GM10248 (cell line): ENCODE results near the gene OR2AT4.
"Not testable (repeated sequence)": the region's sequence is repeated elsewhere in the genome, so short reads cannot be mapped to it uniquely, and the experiment has no call there.

Experiments
- CTCF ChIA-PET: fragments of 300-600 bp; sonication (Branson Sonifier 250); formaldehyde crosslinking; extraction: SDS; loops from one replicate; lab custom pipeline; 2021; ENCODE audit warnings: antibody characterized with exemption; lab: Yijun Ruan, JAX
- POLR2A ChIA-PET: fragments of 350-650 bp; sonication (Branson Sonifier 250); formaldehyde crosslinking; extraction: SDS; loops from one replicate; lab custom pipeline; 2020; ENCODE audit warnings: antibody characterized with exemption; lab: Yijun Ruan, JAX
- DNase-seq: peaks from one replicate; pipeline ENCODE4 v3.0.0; 2012; ENCODE audit errors: extremely low spot score
- CTCF ChIP-seq: IDR thresholded peaks from 2 replicates; pipeline ENCODE4 v1.5.1; 2012; ENCODE audit warnings: mild to moderate bottlenecking, low read depth; ENCODE audit errors: extremely low read depth, missing control alignments, control extremely low read depth

OR2AT4 gene

GRCh38 chr11:75099635-75100034, 3.0 kb upstream of the OR2AT4 start:
- no peak for TF ChIP-seq CTCF
- POLR2A ChIA-PET, result no interaction called here
- no peak for DNase-seq
- CTCF ChIA-PET, result interaction anchor here (1.2 to 3.0 kb wide), 2 partner anchors 41 to 77 kb away, joined by 3 to 11 read pairs; no protein-coding TSS in a partner anchor

- CTCF ChIA-PET, result interaction anchor here (1.1 to 1.5 kb wide), 2 partner anchors 88 to 142 kb away, joined by 3 to 4 read pairs; partner anchors contain the start of gene TPBGL
- POLR2A ChIA-PET, DNase-seq: not testable (repeated sequence)
Observed at GRCh38 chr11:75098835-75099439, 2.3 kb upstream of the OR2AT4 start.

GRCh38 chr11:75098181-75098580, 1.5 kb upstream of the OR2AT4 start:
- POLR2A ChIA-PET, DNase-seq: not testable (repeated sequence)
- CTCF ChIA-PET, result interaction anchor here (1.1 to 1.5 kb wide), 2 partner anchors 87 to 143 kb away, joined by 3 to 4 read pairs; partner anchors contain the start of gene TPBGL

- ChIA-PET POLR2A (no interaction called here), CTCF (interaction anchor here (0.7 to 1.5 kb wide), 3 partner anchors 75 to 152 kb away, joined by 3 to 4 read pairs (median 3); no protein-coding TSS in a partner anchor)
- no peak for DNase-seq
- TF ChIP-seq CTCF, result no peak
Observed at GRCh38 chr11:75097173-75097557, 489 bp upstream of the OR2AT4 start.

GRCh38 chr11:75094382-75094781, 2.3 kb downstream of the OR2AT4 start:
- CTCF ChIA-PET, result interaction anchor here (1.2 kb wide), 1 partner anchor 9 kb away, joined by 4 read pairs; no protein-coding TSS in a partner anchor
- POLR2A ChIA-PET, DNase-seq: not testable (repeated sequence)

GRCh38 chr11:75090671-75091177, 6.0 kb downstream of the OR2AT4 start:
- ChIA-PET POLR2A (no interaction called here), CTCF (interaction anchor here (0.8 to 1.4 kb wide), 4 partner anchors 44 to 69 kb away, joined by 3 to 5 read pairs (median 3); no protein-coding TSS in a partner anchor)
- no peak for DNase-seq
- no peak for TF ChIP-seq CTCF

GRCh38 chr11:75087319-75088305, 9.1 kb downstream of the OR2AT4 start:
- POLR2A ChIA-PET, result no interaction called here
- no peak for TF ChIP-seq CTCF
- CTCF ChIA-PET, result no interaction called here

More at GRCh38 chr11:75087319-75088305, 9.1 kb downstream of the OR2AT4 start:
- no peak for DNase-seq
